Adrenal gland (tissue), 12 donors: Measurements from ENCODE around the gene SAMHD1. TPM values are rescaled to one million over a fixed set of nuclear protein-coding genes. Genes with fewer than 3 reads are reported as not detected.

Experiments
- DNase-seq, 7 donors: peaks; one replicate each; pipeline ENCODE4 v3.0.0-alpha.2; 2019 to 2020
- H3K27ac ChIP-seq, 5 donors: fragments of 200-600 bp; sonication (generic) in 4 of 5; 1 replicate in 3 of 5; 2 replicates in 2 of 5; pipeline versions ENCODE4 v1.5.1 to v1.8.0; 2016 to 2020; ENCODE audit warnings: mild to moderate bottlenecking in 1 of 5
- H3K27me3 ChIP-seq: fragments of 200-600 bp; 2 replicates; pipeline ENCODE4 v1.8.0; 2021
- H3K36me3 ChIP-seq, 2 donors: fragments of 200-600 bp; replicated peaks in 1 of 2; 1 replicate in 1 of 2; 2 replicates in 1 of 2; pipeline versions ENCODE4 v1.5.1 to v1.8.0; 2018 to 2022
- H3K4me1 ChIP-seq, 2 donors: fragments of 200-600 bp; replicated peaks in 1 of 2; 1 replicate in 1 of 2; 2 replicates in 1 of 2; pipeline versions ENCODE4 v1.5.1 to v1.8.0; 2018 to 2021
- H3K4me3 ChIP-seq, 4 donors: fragments of 200-600 bp; sonication (generic) in 3 of 4; one replicate each; pipeline ENCODE4 v1.5.1; 2016 to 2018
- H3K9me3 ChIP-seq, 3 donors: fragments of 200-600 bp; sonication (generic) in 1 of 3; replicated peaks in 1 of 3; 1 replicate in 2 of 3; 2 replicates in 1 of 3; pipeline versions ENCODE4 v1.5.1 to v1.8.0; 2016 to 2021
- POLR2A ChIP-seq, 2 donors: fragments of 450-650 bp; IDR thresholded peaks; one replicate each; pipeline ENCODE4 v1.6.1; 2017; ENCODE audit warnings: antibody characterized with exemption in 2 of 2, mild to moderate bottlenecking in 2 of 2, moderate library complexity in 1 of 2
- WGBS, 4 donors: extraction: QIAGEN DNeasy Blood & Tissue Kit in 2 of 4; methylation state at CpG; one replicate each; pipeline versions ENCODE4 v1.1.5 to v1.1.7; 2013 to 2017; 5-methylcytosine and 5-hydroxymethylcytosine counted together
- intact Hi-C, 2 donors: fragments of 100-400 bp; cut with DNase I; formaldehyde crosslinking; loops; one replicate each; pipeline versions ENCODE4 v1.14.1 to v1.15.0; 2022 to 2023
- polyA plus RNA-seq, 3 donors: library from polyadenylated mRNA; stranded (reverse); fragments of 200-250 nt in 2 of 3; fragments of 350-450 nt in 1 of 3; fragmentation: Illumina TruSeq in 1 of 3; extraction: RNeasy Lipid Tissue Mini Kit (QIAGEN cat#74804) in 1 of 3; gene quantifications; one replicate each; pipeline ENCODE4 v1.2.3, GENCODE V29; 2013 to 2014
- total RNA-seq, 9 donors: library from RNA; depleted of rRNA in 4 of 9; stranded (reverse); fragments of >200 nt in 4 of 9; fragments of 120-200 nt in 1 of 9; fragmentation: NEBNext Ultra II Directional in 1 of 9; extraction: Animal tissue kit (Norgen Biotek cat#: 25700) in 1 of 9; gene quantifications; one replicate each; pipeline versions ENCODE4 v1.1.0 to v1.2.4, GENCODE V29; 2013 to 2023
- TF ChIP-seq, protein P1 (sequence below), 6 experiments: fragments of 450-650 bp in 4 of 6; fragments of 200-600 bp in 2 of 6; sonication (generic) in 1 of 6; IDR thresholded peaks; 1 replicate in 5 of 6; 2 replicates in 1 of 6; pipeline versions ENCODE4 v1.5.1 to v1.8.0; 2016 to 2021; ENCODE audit warnings: antibody characterized with exemption in 6 of 6, mild to moderate bottlenecking in 2 of 6, moderate library complexity in 1 of 6
- donor health status: healthy with polysubstance abuse.
- donor health status: Bipolar disorder and iron deficiency.
- donor health status: DM: yes; HTN: yes; CAD: no.
- donor health status: DM: no; HTN: no; CAD: no.
- donor health status: DM: no; HTN: no; CAD: no.
- donor health status: DM: yes; HTN: yes; CAD: no.

The SAMHD1 gene
- total and polyA plus RNA-seq, 12 donors, result 27.1 to 232 (median 92.1) TPM

DNA sequence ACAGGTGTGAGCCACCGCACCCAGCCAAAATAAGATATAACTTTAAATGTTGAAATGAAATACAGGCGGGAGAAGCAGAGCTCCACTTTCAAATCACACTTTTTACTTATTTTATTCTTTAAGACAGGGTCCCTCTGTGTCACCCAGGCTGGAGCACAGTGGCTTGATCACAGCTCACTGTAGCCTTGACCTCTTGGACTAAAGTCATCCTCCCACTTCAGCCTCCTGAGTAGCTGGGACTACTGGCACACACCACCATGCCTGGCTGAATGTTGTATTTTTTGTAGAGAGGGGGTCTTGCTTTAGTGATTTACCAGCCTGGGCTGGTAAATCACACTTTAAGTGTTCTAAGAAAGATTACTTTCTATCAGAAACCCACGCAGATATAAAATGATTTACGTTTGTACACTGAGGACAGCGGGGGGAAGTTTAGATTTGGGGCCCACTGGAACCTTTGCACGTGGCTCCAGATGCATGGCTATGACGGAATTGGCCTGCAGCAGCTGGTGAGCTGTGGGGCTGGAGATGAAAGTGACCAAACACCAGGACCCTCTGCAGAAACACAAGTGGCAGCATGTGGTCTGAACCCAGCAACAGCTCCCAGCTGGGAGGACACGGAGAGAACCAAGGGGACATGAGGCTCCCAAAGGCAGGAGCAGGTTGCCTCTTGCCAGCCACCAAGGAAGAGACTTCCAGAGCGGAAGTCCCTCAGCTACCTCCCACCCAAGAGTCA is 102.0 kb downstream of the SAMHD1 start:
- no peak for DNase-seq
- TF ChIP-seq POLR2A (IDR thresholded peaks at IDR 0.05), result no peak
- TF ChIP-seq, protein P1, sequence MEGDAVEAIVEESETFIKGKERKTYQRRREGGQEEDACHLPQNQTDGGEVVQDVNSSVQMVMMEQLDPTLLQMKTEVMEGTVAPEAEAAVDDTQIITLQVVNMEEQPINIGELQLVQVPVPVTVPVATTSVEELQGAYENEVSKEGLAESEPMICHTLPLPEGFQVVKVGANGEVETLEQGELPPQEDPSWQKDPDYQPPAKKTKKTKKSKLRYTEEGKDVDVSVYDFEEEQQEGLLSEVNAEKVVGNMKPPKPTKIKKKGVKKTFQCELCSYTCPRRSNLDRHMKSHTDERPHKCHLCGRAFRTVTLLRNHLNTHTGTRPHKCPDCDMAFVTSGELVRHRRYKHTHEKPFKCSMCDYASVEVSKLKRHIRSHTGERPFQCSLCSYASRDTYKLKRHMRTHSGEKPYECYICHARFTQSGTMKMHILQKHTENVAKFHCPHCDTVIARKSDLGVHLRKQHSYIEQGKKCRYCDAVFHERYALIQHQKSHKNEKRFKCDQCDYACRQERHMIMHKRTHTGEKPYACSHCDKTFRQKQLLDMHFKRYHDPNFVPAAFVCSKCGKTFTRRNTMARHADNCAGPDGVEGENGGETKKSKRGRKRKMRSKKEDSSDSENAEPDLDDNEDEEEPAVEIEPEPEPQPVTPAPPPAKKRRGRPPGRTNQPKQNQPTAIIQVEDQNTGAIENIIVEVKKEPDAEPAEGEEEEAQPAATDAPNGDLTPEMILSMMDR (IDR thresholded peaks at IDR 0.05), result no peak
- Histone ChIP-seq H3K4me1 (peaks cover 45 to 87% of the 10 kb centered on the region in 2 donors), H3K4me3 (no peak overlapping the region), H3K27me3 (no peaks in the 10 kb centered on the region), H3K9me3 (no peaks in the 10 kb centered on the region), H3K27ac (peak overlapping the region in 4 of 5 donors; percentile 55 to 95 (median 86)), H3K36me3 (no peaks in the 10 kb centered on the region)
- intact Hi-C loops, result no loop called here
- WGBS, 4 donors, result 75 to 87% (median 82%) methylated on average over 7 to 9 of the region's 9 CpGs

DNA sequence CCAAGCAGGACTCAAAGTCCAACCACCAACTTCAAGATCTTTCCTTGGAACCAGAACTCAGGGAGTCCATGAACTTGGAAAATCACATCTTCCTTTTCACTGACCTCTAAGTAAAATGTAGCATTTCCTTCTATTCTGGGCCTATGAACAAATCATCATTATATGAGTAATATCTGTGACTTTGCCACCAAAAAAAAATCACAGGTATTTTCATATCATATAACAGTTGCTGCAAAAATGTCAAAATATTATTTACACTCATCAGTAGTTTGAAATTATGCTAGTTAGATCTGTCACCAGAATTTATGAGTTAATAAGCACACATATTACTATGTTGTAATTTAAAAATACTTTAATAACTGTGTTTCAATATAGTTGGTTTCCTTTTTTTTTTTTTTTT is 102.8 kb downstream of the SAMHD1 start:
- H3K4me1 ChIP-seq, result peaks cover 37 to 85% of the 10 kb centered on the region in 2 donors

DNA sequence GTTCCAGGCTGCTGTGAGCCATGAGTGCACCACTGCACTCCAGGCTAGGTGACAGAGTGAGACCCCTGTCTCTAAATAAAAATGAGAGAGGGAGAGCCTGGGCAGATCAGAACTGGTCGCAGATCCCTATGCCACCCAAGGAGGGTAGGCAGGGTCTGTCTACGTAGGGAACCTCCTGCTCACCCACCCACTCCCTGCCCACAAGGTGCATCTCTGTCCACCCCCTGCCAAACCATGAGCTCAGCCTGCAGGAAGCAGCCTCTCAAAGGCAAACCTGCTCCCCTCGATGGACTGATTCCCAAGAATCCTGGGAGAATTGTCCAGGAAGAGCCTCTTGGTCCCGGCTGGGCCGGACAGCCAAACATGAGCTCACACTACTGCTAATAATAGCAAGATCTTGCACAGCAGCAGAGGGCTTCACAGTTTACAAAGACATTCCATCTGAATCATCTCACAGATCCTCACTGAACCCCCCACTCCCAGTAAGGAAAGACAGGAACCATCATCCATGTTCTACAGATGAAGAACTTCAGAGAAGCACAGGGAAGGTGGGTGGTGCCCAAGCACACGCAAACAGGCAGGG is 103.3 kb downstream of the SAMHD1 start:
- H3K27me3 ChIP-seq, result no peaks in the 10 kb centered on the region
- TF ChIP-seq, protein P1 (IDR thresholded peaks at IDR 0.05), result no peak
- no peak for TF ChIP-seq POLR2A (IDR thresholded peaks at IDR 0.05)
- peak overlapping the region; percentile 48 to 95 (median 83) for H3K27ac ChIP-seq
- no peak overlapping the region for H3K4me3 ChIP-seq
- intact Hi-C loops, result no loop called here
- no peaks in the 10 kb centered on the region for H3K36me3 ChIP-seq
- H3K9me3 ChIP-seq, result no peaks in the 10 kb centered on the region
- WGBS, 4 donors, result 34 to 59% (median 40%) methylated on average over 4 to 6 of the region's 6 CpGs
- peaks cover 32 to 88% of the 10 kb centered on the region in 2 donors for H3K4me1 ChIP-seq
- DNase-seq, result peak in 4 of 7 donors; percentile 49 to 72 (median 64)

More for the DNA sequence above, 102.8 kb downstream of the SAMHD1 start:
- intact Hi-C loops, result no loop called here
- Histone ChIP-seq H3K27ac (peak overlapping the region; percentile 18 to 95 (median 83)), H3K36me3 (no peaks in the 10 kb centered on the region), H3K27me3 (no peaks in the 10 kb centered on the region), H3K9me3 (no peaks in the 10 kb centered on the region), H3K4me3 (no peak overlapping the region)
- no peak for DNase-seq
- no peak for TF ChIP-seq POLR2A (IDR thresholded peaks at IDR 0.05)
- TF ChIP-seq, protein P1 (IDR thresholded peaks at IDR 0.05), result no peak

DNA sequence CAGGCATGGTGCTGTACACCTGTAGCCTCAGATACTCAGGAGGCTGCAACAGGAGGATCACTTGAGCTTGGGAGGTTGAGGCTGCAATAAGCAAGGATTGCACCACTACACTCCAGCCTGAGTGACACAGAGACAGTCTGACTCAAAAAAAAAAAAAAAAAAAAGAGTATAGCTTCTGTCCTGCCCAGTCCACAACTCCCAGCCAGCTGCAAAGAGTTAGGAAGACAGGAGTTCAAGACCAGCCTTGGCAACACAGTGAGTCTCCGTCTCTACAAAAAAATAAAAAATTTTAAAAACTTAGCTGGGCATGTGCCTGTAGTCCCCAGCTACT is 103.8 kb downstream of the SAMHD1 start:
- peak overlapping the region; percentile 48 to 95 (median 83) for H3K27ac ChIP-seq
- no peaks in the 10 kb centered on the region for H3K27me3 ChIP-seq
- no peak for DNase-seq
- H3K9me3 ChIP-seq, result no peaks in the 10 kb centered on the region
- H3K4me3 ChIP-seq, result no peak overlapping the region
- H3K36me3 ChIP-seq, result no peaks in the 10 kb centered on the region
- H3K4me1 ChIP-seq, result peaks cover 30 to 88% of the 10 kb centered on the region in 2 donors
- TF ChIP-seq POLR2A (IDR thresholded peaks at IDR 0.05), result no peak
- TF ChIP-seq, protein P1 (IDR thresholded peaks at IDR 0.05), result no peak
- intact Hi-C loops, result no loop called here
- 59 to 83% (median 73%) methylated on average over 1 of the region's 1 CpG for WGBS, 4 donors
